Central memory CD8-positive, alpha-beta T cell (primary cell): Measurements from ENCODE around the gene MAB21L2.

Source experiments
- ATAC-seq: fragments of 150-1000 bp; cut with Tn5 transposase; replicated peaks from 2 replicates; pipeline ENCODE4 v1.10.0; 2022; ENCODE audit warnings: mild to moderate bottlenecking, moderate FRiP score, moderate number of reproducible peaks; ENCODE audit not compliant: poor library complexity, severe bottlenecking; ENCODE audit errors: extremely low read depth
- DNase-seq, 2 donors: peaks; one replicate each; pipeline ENCODE4 v3.0.0; 2021; ENCODE audit warnings: low spot score in 2 of 2
- H3K27ac Mint-ChIP-seq: one replicate; pipeline ENCODE4 v1.8.0; 2022; ENCODE audit warnings: low read depth, mild to moderate bottlenecking, moderate library complexity, mixed read lengths
- H3K27me3 Mint-ChIP-seq: one replicate; pipeline ENCODE4 v1.8.0; 2022; ENCODE audit warnings: mixed read lengths
- H3K36me3 Mint-ChIP-seq: one replicate; pipeline ENCODE4 v1.8.0; 2022; ENCODE audit warnings: mild to moderate bottlenecking, moderate library complexity, mixed read lengths; ENCODE audit not compliant: insufficient read depth
- H3K4me1 Mint-ChIP-seq: one replicate; pipeline ENCODE4 v1.8.0; 2022; ENCODE audit warnings: mixed read lengths
- H3K4me3 Mint-ChIP-seq: one replicate; pipeline ENCODE4 v1.8.0; 2022; ENCODE audit warnings: mild to moderate bottlenecking, moderate library complexity, mixed read lengths
- H3K9me3 Mint-ChIP-seq: one replicate; pipeline ENCODE4 v1.8.0; 2022; ENCODE audit warnings: mixed read lengths

Gene MAB21L2

GRCh38 chr4:150591904-150592303 lies 10.0 kb downstream of the MAB21L2 start:
- Mint-ChIP-seq H3K9me3 (no peaks in the 10 kb centered on the region), H3K27me3 (no peaks in the 10 kb centered on the region), H3K4me3 (no peak overlapping the region), H3K36me3 (peaks cover 16% of the 10 kb centered on the region), H3K4me1 (no peaks in the 10 kb centered on the region), H3K27ac (no peak overlapping the region)
- DNase-seq (no peak), ATAC-seq (no peak)

- peaks cover 17% of the 10 kb centered on the region for H3K36me3 Mint-ChIP-seq
- no peaks in the 10 kb centered on the region for H3K4me1 Mint-ChIP-seq
- H3K27ac Mint-ChIP-seq: no peak overlapping the region
- H3K4me3 Mint-ChIP-seq: no peak overlapping the region
- no peaks in the 10 kb centered on the region for H3K27me3 Mint-ChIP-seq
- H3K9me3 Mint-ChIP-seq: no peaks in the 10 kb centered on the region
- no peak for DNase-seq
- ATAC-seq: no peak
These were observed 12.0 kb downstream of the MAB21L2 start for GRCh38 chr4:150593996-150594395.

GRCh38 chr4:150598909-150599308 lies 17.0 kb downstream of the MAB21L2 start:
- ATAC-seq (no peak), DNase-seq (no peak)
- Mint-ChIP-seq H3K27ac (no peak overlapping the region), H3K4me3 (no peak overlapping the region), H3K27me3 (no peaks in the 10 kb centered on the region), H3K4me1 (no peaks in the 10 kb centered on the region), H3K36me3 (peaks cover 13% of the 10 kb centered on the region), H3K9me3 (no peaks in the 10 kb centered on the region)

- Mint-ChIP-seq H3K36me3 (peaks cover 13% of the 10 kb centered on the region), H3K4me3 (no peak overlapping the region), H3K9me3 (no peaks in the 10 kb centered on the region), H3K4me1 (no peaks in the 10 kb centered on the region), H3K27ac (no peak overlapping the region), H3K27me3 (no peaks in the 10 kb centered on the region)
- no peak for DNase-seq
- no peak for ATAC-seq
These were observed 17.6 kb downstream of the MAB21L2 start for GRCh38 chr4:150599547-150599946.

GRCh38 chr4:150600812-150601445 lies 19.0 kb downstream of the MAB21L2 start:
- H3K9me3 Mint-ChIP-seq: no peaks in the 10 kb centered on the region
- ATAC-seq: no peak
- no peaks in the 10 kb centered on the region for H3K27me3 Mint-ChIP-seq
- no peak for DNase-seq
- peaks cover 13% of the 10 kb centered on the region for H3K36me3 Mint-ChIP-seq
- H3K4me3 Mint-ChIP-seq: no peak overlapping the region
- H3K27ac Mint-ChIP-seq: no peak overlapping the region
- no peaks in the 10 kb centered on the region for H3K4me1 Mint-ChIP-seq

GRCh38 chr4:150609131-150609530 lies 27.2 kb downstream of the MAB21L2 start:
- DNase-seq: no peak
- Mint-ChIP-seq H3K36me3 (peaks cover 1% of the 10 kb centered on the region), H3K27ac (no peak overlapping the region), H3K27me3 (no peaks in the 10 kb centered on the region), H3K4me3 (no peak overlapping the region), H3K4me1 (no peaks in the 10 kb centered on the region), H3K9me3 (no peaks in the 10 kb centered on the region)
- no peak for ATAC-seq

GRCh38 chr4:150619042-150619441 lies 37.1 kb downstream of the MAB21L2 start:
- H3K9me3 Mint-ChIP-seq: no peaks in the 10 kb centered on the region
- DNase-seq (no peak), ATAC-seq (no peak)
- no peaks in the 10 kb centered on the region for H3K36me3 Mint-ChIP-seq
- H3K27ac Mint-ChIP-seq: no peak overlapping the region
- no peak overlapping the region for H3K4me3 Mint-ChIP-seq
- no peaks in the 10 kb centered on the region for H3K27me3 Mint-ChIP-seq
- peaks cover 14% of the 10 kb centered on the region for H3K4me1 Mint-ChIP-seq

GRCh38 chr4:150624055-150624454 lies 42.1 kb downstream of the MAB21L2 start:
- H3K27ac Mint-ChIP-seq: no peak overlapping the region
- H3K9me3 Mint-ChIP-seq: no peaks in the 10 kb centered on the region
- H3K4me1 Mint-ChIP-seq: peaks cover 14% of the 10 kb centered on the region
- DNase-seq: no peak
- no peak for ATAC-seq
- no peaks in the 10 kb centered on the region for H3K36me3 Mint-ChIP-seq
- H3K27me3 Mint-ChIP-seq: no peaks in the 10 kb centered on the region
- no peak overlapping the region for H3K4me3 Mint-ChIP-seq

GRCh38 chr4:150625033-150625432 lies 43.1 kb downstream of the MAB21L2 start:
- H3K9me3 Mint-ChIP-seq: no peaks in the 10 kb centered on the region
- H3K4me1 Mint-ChIP-seq: peaks cover 17% of the 10 kb centered on the region
- no peak overlapping the region for H3K27ac Mint-ChIP-seq
- no peaks in the 10 kb centered on the region for H3K36me3 Mint-ChIP-seq
- no peak overlapping the region for H3K4me3 Mint-ChIP-seq
- H3K27me3 Mint-ChIP-seq: no peaks in the 10 kb centered on the region
- ATAC-seq (no peak), DNase-seq (no peak)

- Mint-ChIP-seq H3K27ac (no peak overlapping the region), H3K4me3 (no peak overlapping the region), H3K36me3 (peaks cover 3% of the 10 kb centered on the region), H3K27me3 (no peaks in the 10 kb centered on the region), H3K4me1 (peaks cover 12% of the 10 kb centered on the region), H3K9me3 (no peaks in the 10 kb centered on the region)
- no peak for DNase-seq
- no peak for ATAC-seq
These were observed 46.1 kb downstream of the MAB21L2 start for GRCh38 chr4:150628073-150628472.

- Mint-ChIP-seq H3K9me3 (peaks cover 5% of the 10 kb centered on the region), H3K36me3 (peaks cover 5% of the 10 kb centered on the region), H3K4me1 (peaks cover 17% of the 10 kb centered on the region), H3K4me3 (no peak overlapping the region), H3K27ac (no peak overlapping the region), H3K27me3 (no peaks in the 10 kb centered on the region)
- DNase-seq: no peak
- no peak for ATAC-seq
These were observed 50.7 kb downstream of the MAB21L2 start for GRCh38 chr4:150632639-150633038.
